ENCODE results near the gene SLCO2B1. TPM values are rescaled to one million over a fixed set of nuclear protein-coding genes. Genes with fewer than 3 reads are reported as not detected.

Gene SLCO2B1
- total and polyA plus RNA-seq, 2 experiments from 2014 or later = not detected

DNA sequence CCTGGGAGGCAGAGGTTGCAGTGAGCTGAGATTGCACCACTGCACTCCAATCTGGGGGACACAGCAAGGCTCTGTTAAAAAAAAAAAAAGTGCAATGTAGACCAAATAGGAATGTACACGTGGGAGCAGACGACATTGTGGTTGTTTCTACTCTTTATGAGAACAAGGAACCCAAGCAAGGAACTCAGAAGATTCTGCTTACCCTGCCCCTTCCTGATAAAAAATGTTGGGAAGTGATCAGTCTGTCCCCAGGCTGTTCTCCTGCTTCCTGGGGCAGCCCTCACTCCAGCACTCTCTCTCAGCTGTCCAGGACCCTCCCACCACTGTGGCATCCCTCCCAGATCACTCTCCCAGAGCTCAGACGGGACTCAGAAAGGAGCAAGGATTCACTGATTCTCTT, 31.8 kb downstream of the SLCO2B1 start:
- DNase-seq (ENCODE audit: low spot score) = no peak
- Histone ChIP-seq H3K4me2 (no peak overlapping the region), H3F3A (replicated peaks; ENCODE audit: low read depth) (no peaks in the 10 kb centered on the region), H3K27me3 (ENCODE audit: insufficient read depth) (no peaks in the 10 kb centered on the region), H3K79me2 (replicated peaks; ENCODE audit: insufficient read depth) (no peaks in the 10 kb centered on the region), H4K20me1 (replicated peaks; ENCODE audit: insufficient read depth) (no peaks in the 10 kb centered on the region), H3K36me3 (ENCODE audit: insufficient read depth) (no peaks in the 10 kb centered on the region; the same call in 1 of the 2 replicates), H3K9me2 (ENCODE audit: insufficient read depth) (0 out of 2 replicates have a peak, but pooled peaks cover 5% of the 10 kb centered on the region), H3K27ac (ENCODE audit: low read depth) (no peak overlapping the region), H3K4me3 (no peak overlapping the region), H3K4me1 (ENCODE audit: insufficient read depth) (no peaks in the 10 kb centered on the region), H2AFZ (no peak overlapping the region)
- Mint-ChIP-seq H3K27me3 (ENCODE audit: insufficient read depth, low read depth, poor library complexity) (no peaks in the 10 kb centered on the region), H3K36me3 (ENCODE audit: low read depth) (no peaks in the 10 kb centered on the region), H3K27ac (no peak overlapping the region), H3K4me3 (no peak overlapping the region), H3K9me3 (no peaks in the 10 kb centered on the region), H3K4me1 (peaks cover 5% of the 10 kb centered on the region)
- ATAC-seq = no peak
- TF ChIP-seq JUNB (IDR thresholded peaks at IDR 0.05; ENCODE audit: unreplicated experiment) = no peak
- TF ChIP-seq, protein P1, sequence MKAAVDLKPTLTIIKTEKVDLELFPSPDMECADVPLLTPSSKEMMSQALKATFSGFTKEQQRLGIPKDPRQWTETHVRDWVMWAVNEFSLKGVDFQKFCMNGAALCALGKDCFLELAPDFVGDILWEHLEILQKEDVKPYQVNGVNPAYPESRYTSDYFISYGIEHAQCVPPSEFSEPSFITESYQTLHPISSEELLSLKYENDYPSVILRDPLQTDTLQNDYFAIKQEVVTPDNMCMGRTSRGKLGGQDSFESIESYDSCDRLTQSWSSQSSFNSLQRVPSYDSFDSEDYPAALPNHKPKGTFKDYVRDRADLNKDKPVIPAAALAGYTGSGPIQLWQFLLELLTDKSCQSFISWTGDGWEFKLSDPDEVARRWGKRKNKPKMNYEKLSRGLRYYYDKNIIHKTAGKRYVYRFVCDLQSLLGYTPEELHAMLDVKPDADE (IDR thresholded peaks at IDR 0.05) = no peak
- no peak for TF ChIP-seq EZH2 (IDR thresholded peaks at IDR 0.05; ENCODE audit: low read depth, unreplicated experiment)
- TF ChIP-seq NANOG (IDR thresholded peaks at IDR 0.05; ENCODE audit: borderline replicate concordance) = no peak
- TF ChIP-seq, protein P2, sequence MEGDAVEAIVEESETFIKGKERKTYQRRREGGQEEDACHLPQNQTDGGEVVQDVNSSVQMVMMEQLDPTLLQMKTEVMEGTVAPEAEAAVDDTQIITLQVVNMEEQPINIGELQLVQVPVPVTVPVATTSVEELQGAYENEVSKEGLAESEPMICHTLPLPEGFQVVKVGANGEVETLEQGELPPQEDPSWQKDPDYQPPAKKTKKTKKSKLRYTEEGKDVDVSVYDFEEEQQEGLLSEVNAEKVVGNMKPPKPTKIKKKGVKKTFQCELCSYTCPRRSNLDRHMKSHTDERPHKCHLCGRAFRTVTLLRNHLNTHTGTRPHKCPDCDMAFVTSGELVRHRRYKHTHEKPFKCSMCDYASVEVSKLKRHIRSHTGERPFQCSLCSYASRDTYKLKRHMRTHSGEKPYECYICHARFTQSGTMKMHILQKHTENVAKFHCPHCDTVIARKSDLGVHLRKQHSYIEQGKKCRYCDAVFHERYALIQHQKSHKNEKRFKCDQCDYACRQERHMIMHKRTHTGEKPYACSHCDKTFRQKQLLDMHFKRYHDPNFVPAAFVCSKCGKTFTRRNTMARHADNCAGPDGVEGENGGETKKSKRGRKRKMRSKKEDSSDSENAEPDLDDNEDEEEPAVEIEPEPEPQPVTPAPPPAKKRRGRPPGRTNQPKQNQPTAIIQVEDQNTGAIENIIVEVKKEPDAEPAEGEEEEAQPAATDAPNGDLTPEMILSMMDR (conservative IDR thresholded peaks at IDR 0.05; ENCODE audit: low read depth in 2 of 2) = no peak
- no peak for TF ChIP-seq STAT1 (IDR thresholded peaks at IDR 0.05; ENCODE audit: unreplicated experiment)
- TF ChIP-seq, protein P3, sequence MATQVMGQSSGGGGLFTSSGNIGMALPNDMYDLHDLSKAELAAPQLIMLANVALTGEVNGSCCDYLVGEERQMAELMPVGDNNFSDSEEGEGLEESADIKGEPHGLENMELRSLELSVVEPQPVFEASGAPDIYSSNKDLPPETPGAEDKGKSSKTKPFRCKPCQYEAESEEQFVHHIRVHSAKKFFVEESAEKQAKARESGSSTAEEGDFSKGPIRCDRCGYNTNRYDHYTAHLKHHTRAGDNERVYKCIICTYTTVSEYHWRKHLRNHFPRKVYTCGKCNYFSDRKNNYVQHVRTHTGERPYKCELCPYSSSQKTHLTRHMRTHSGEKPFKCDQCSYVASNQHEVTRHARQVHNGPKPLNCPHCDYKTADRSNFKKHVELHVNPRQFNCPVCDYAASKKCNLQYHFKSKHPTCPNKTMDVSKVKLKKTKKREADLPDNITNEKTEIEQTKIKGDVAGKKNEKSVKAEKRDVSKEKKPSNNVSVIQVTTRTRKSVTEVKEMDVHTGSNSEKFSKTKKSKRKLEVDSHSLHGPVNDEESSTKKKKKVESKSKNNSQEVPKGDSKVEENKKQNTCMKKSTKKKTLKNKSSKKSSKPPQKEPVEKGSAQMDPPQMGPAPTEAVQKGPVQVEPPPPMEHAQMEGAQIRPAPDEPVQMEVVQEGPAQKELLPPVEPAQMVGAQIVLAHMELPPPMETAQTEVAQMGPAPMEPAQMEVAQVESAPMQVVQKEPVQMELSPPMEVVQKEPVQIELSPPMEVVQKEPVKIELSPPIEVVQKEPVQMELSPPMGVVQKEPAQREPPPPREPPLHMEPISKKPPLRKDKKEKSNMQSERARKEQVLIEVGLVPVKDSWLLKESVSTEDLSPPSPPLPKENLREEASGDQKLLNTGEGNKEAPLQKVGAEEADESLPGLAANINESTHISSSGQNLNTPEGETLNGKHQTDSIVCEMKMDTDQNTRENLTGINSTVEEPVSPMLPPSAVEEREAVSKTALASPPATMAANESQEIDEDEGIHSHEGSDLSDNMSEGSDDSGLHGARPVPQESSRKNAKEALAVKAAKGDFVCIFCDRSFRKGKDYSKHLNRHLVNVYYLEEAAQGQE (IDR thresholded peaks at IDR 0.05; ENCODE audit: unreplicated experiment) = no peak

DNA sequence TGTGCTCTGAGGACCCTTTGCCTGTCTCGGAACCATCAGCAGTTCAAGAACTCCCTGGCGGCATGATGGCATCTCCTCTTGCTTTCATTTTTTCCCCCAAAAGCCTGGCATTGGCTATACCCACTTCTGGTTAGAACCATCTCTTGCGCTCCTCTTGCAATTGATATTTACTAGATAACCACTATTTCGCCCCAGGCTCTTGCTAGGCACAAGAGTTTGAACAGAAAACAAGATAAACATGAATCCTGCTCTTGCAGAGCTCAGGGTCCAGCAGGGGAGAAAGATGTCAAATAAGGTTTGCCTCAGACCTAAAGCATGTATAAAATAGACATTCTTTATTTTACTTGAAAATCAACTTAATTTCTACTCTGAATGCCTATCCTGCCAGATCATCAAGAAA, 33.1 kb downstream of the SLCO2B1 start:
- DNase-seq (ENCODE audit: low spot score) (no peak), ATAC-seq (no peak)
- Mint-ChIP-seq H3K27me3 (ENCODE audit: insufficient read depth, low read depth, poor library complexity) (peaks cover 2% of the 10 kb centered on the region), H3K9me3 (no peaks in the 10 kb centered on the region), H3K4me1 (peaks cover 5% of the 10 kb centered on the region), H3K4me3 (no peak overlapping the region), H3K27ac (no peak overlapping the region), H3K36me3 (ENCODE audit: low read depth) (no peaks in the 10 kb centered on the region)
- H2AFZ ChIP-seq = no peak overlapping the region
- H3F3A ChIP-seq (replicated peaks; ENCODE audit: low read depth) = no peaks in the 10 kb centered on the region
- H3K79me2 ChIP-seq (replicated peaks; ENCODE audit: insufficient read depth) = no peaks in the 10 kb centered on the region
- no peak overlapping the region for H3K4me3 ChIP-seq
- H3K4me2 ChIP-seq = no peak overlapping the region
- no peaks in the 10 kb centered on the region for H3K27me3 ChIP-seq (ENCODE audit: insufficient read depth)
- H4K20me1 ChIP-seq (replicated peaks; ENCODE audit: insufficient read depth) = no peaks in the 10 kb centered on the region
- no peak overlapping the region for H3K27ac ChIP-seq (ENCODE audit: low read depth)
- H3K36me3 ChIP-seq (ENCODE audit: insufficient read depth) = no peaks in the 10 kb centered on the region; the same call in 1 of the 2 replicates
- TF ChIP-seq ZNF331 (CRISPR knock-in tag; IDR thresholded peaks at IDR 0.05; ENCODE audit: low read depth) (no peak), POLR2AphosphoS5 (IDR thresholded peaks at IDR 0.05; ENCODE audit: low read depth) (no peak), EZH2 (IDR thresholded peaks at IDR 0.05; ENCODE audit: low read depth, unreplicated experiment) (no peak), JUNB (IDR thresholded peaks at IDR 0.05; ENCODE audit: unreplicated experiment) (no peak), CREB1 (CRISPR knock-in tag; IDR thresholded peaks at IDR 0.05; ENCODE audit: low read depth) (no peak), EZH2phosphoT487 (IDR thresholded peaks at IDR 0.05; ENCODE audit: unreplicated experiment) (no peak)
- TF ChIP-seq, protein P2 (conservative IDR thresholded peaks at IDR 0.05; ENCODE audit: low read depth in 2 of 2) = no peak
- H3K4me1 ChIP-seq (ENCODE audit: insufficient read depth) = no peaks in the 10 kb centered on the region
- H3K9me2 ChIP-seq (ENCODE audit: insufficient read depth) = peaks cover 14% of the 10 kb centered on the region; the same call in 1 of the 2 replicates
